Breast epithelium (tissue), 4 donors: ENCODE data around the gene ASB2. TPM values are rescaled to one million over a fixed set of nuclear protein-coding genes. Genes with fewer than 3 reads are reported as not detected.

Source experiments
- DNase-seq, 2 donors: peaks; one replicate each; pipeline ENCODE4 v3.0.0-alpha.2; 2019; ENCODE audit warnings: low spot score in 2 of 2
- H3K27ac ChIP-seq, 2 donors: fragments of 200-600 bp; sonication (generic) in 1 of 2; one replicate each; pipeline ENCODE4 v1.5.1; 2016 to 2019; ENCODE audit warnings: mild to moderate bottlenecking in 1 of 2
- H3K27me3 ChIP-seq, 2 donors: fragments of 200-600 bp; sonication (generic) in 1 of 2; one replicate each; pipeline versions ENCODE4 v1.5.1 to v1.6.0; 2017 to 2019; ENCODE audit warnings: control low read depth in 1 of 2, mild to moderate bottlenecking in 1 of 2
- H3K36me3 ChIP-seq: fragments of 200-600 bp; one replicate; pipeline ENCODE4 v1.5.1; 2019
- H3K4me1 ChIP-seq, 2 donors: fragments of 200-600 bp; sonication (generic); one replicate each; pipeline ENCODE4 v1.5.1; 2016 to 2019; ENCODE audit warnings: control low read depth in 1 of 2
- H3K4me3 ChIP-seq, 3 donors: fragments of 200-600 bp; sonication (generic); 1 replicate in 2 of 3; 2 replicates in 1 of 3; pipeline ENCODE4 v1.5.1; 2016 to 2019; ENCODE audit warnings: mild to moderate bottlenecking in 3 of 3, moderate library complexity in 2 of 3
- H3K9me3 ChIP-seq, 2 donors: fragments of 200-600 bp; sonication (generic) in 1 of 2; one replicate each; pipeline ENCODE4 v1.5.1; 2016 to 2019; ENCODE audit warnings: control low read depth in 1 of 2
- POLR2A ChIP-seq: fragments of 450-650 bp; IDR thresholded peaks from one replicate; pipeline ENCODE4 v1.6.1; 2016; ENCODE audit warnings: antibody characterized with exemption, mild to moderate bottlenecking, moderate library complexity
- POLR2AphosphoS5 ChIP-seq, 3 donors: sonication (generic); formaldehyde crosslinking; IDR thresholded peaks; one replicate each; pipeline ENCODE4 v1.6.1; 2017; ENCODE audit warnings: antibody characterized with exemption in 3 of 3
- intact Hi-C: fragments of 100-400 bp; cut with DNase I; formaldehyde crosslinking; loops from one replicate; pipeline ENCODE4 v1.15.1; 2023; ENCODE audit warnings: low total_unique reads
- total RNA-seq, 3 donors: library from RNA; depleted of rRNA; stranded (reverse); fragments of >200 nt; gene quantifications; one replicate each; pipeline ENCODE4 v1.1.0, GENCODE V29; 2016
- TF ChIP-seq, protein P1 (sequence below), 3 donors: fragments of 450-650 bp; IDR thresholded peaks; one replicate each; pipeline ENCODE4 v1.5.1; 2016 to 2017; ENCODE audit warnings: antibody characterized with exemption in 3 of 3, mild to moderate bottlenecking in 3 of 3, moderate library complexity in 3 of 3

The ASB2 gene
- total RNA-seq, 3 donors from 2014 or later: 1.3 to 2.0 TPM; not detected in 1

DNA sequence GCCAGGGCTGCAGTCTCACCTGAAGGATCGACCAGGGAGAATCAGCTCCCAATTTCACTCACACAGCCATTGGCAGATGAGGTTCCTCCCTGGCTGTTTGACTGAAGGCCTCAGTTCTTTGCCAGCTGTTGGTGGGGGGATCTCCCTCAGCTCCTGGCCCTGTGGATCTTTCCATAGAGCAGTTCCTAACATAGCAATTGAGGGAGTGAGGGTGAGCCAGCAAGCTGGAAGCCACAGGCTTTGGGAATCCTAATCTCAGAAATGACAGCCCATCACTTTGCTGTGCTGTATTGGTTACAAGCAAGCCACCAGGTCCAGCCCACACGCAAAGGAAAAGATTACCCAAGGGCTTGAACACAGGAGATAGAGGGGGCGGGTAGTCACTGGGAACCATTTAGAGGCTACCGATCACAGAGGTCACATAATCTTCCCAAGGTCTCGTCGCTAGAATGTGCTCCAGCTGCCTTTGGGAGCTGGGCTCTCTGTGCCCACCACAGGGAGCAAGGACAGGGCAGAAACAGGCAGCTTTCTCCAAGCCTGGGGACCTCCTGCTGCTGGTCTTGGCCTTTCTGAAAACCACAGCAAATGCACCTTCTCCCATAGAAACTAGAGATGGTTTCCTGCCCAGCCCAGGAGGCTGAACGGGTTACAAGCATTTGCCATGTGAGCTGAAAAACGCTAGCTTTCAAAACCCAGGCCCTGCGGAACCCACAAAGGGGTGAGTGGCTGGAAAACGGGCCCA is 45.2 kb upstream of the ASB2 start:
- no peak overlapping the region for H3K27ac ChIP-seq
- no peaks in the 10 kb centered on the region for H3K4me1 ChIP-seq
- H3K9me3 ChIP-seq: no peaks in the 10 kb centered on the region
- intact Hi-C loops: no loop called here
- no peaks in the 10 kb centered on the region for H3K36me3 ChIP-seq
- no peak for DNase-seq
- H3K27me3 ChIP-seq: no peaks in the 10 kb centered on the region
- TF ChIP-seq POLR2AphosphoS5 (IDR thresholded peaks at IDR 0.05): no peak
- no peak for TF ChIP-seq POLR2A
- TF ChIP-seq, protein P1, sequence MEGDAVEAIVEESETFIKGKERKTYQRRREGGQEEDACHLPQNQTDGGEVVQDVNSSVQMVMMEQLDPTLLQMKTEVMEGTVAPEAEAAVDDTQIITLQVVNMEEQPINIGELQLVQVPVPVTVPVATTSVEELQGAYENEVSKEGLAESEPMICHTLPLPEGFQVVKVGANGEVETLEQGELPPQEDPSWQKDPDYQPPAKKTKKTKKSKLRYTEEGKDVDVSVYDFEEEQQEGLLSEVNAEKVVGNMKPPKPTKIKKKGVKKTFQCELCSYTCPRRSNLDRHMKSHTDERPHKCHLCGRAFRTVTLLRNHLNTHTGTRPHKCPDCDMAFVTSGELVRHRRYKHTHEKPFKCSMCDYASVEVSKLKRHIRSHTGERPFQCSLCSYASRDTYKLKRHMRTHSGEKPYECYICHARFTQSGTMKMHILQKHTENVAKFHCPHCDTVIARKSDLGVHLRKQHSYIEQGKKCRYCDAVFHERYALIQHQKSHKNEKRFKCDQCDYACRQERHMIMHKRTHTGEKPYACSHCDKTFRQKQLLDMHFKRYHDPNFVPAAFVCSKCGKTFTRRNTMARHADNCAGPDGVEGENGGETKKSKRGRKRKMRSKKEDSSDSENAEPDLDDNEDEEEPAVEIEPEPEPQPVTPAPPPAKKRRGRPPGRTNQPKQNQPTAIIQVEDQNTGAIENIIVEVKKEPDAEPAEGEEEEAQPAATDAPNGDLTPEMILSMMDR (IDR thresholded peaks at IDR 0.05): no peak
- H3K4me3 ChIP-seq: no peak overlapping the region

DNA sequence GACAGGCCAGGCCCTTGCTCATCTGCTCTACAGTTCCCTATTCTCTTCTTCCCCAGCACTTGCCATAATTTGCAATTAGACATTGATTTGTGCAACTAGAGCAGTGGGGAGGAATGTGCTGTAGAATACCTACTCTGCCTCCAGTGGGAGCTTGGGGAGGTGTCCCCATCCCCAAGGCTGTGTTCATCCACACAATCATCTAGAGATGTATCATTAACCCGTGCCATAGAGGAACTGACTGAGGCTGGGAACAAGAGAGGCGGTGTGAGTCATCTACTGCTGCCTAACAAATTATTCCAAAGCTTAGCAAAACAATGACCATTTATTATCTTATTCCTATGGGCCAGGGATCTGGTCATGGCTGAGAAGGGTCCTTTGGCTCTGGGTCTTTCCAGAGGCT is 44.6 kb upstream of the ASB2 start:
- Histone ChIP-seq H3K4me3 (no peak overlapping the region), H3K4me1 (no peaks in the 10 kb centered on the region), H3K9me3 (no peaks in the 10 kb centered on the region), H3K27ac (no peak overlapping the region), H3K27me3 (no peaks in the 10 kb centered on the region), H3K36me3 (no peaks in the 10 kb centered on the region)
- intact Hi-C loops: no loop called here
- TF ChIP-seq POLR2AphosphoS5 (IDR thresholded peaks at IDR 0.05) (no peak), POLR2A (no peak)
- TF ChIP-seq, protein P1 (IDR thresholded peaks at IDR 0.05): no peak
- no peak for DNase-seq

DNA sequence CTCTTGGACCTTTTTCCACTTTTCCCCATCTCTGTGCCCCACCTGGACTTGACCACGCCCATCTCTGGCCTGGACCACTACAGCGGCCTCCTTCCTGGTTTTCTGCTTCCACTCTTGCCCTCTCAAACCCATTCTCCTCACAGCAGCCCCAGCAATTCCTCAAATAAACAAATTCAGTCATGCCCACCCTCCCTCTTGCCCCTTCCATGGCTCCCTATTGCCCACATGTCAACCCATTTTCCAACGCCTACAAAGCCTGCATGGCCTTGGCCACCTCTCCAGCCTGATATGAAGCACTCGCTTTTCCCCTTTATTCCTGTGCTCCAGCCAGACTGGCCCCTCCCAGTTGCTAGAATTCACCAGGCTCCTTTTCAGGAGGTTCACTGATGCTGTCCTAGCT is 43.9 kb upstream of the ASB2 start:
- no peaks in the 10 kb centered on the region for H3K4me1 ChIP-seq
- TF ChIP-seq, protein P1 (IDR thresholded peaks at IDR 0.05): no peak
- TF ChIP-seq POLR2AphosphoS5 (IDR thresholded peaks at IDR 0.05) (no peak), POLR2A (no peak)
- no peaks in the 10 kb centered on the region for H3K36me3 ChIP-seq
- H3K4me3 ChIP-seq: no peak overlapping the region
- no peaks in the 10 kb centered on the region for H3K27me3 ChIP-seq
- intact Hi-C loops: no loop called here
- no peak for DNase-seq
- no peaks in the 10 kb centered on the region for H3K9me3 ChIP-seq
- no peak overlapping the region for H3K27ac ChIP-seq

DNA sequence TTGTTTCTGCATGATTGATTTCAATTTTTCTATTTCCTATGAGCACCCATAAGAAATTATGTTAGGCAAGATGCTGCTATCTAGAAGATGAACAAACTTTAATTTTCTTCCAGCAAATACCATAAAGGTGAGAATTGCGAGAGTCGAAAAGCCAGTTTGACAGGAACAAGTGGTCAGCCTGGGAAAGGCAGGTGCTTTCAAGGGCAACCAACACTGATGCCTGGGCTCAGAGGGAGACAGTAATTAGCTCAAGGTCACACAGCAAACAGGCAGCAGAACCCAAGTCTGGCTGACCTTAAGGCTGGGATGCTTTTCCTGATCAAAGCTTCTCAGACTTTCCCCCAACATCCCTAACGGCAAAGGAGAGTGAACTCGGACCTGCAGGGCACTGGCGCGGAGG is 43.0 kb upstream of the ASB2 start:
- Histone ChIP-seq H3K4me3 (no peak overlapping the region), H3K9me3 (no peaks in the 10 kb centered on the region), H3K36me3 (no peaks in the 10 kb centered on the region), H3K27ac (no peak overlapping the region), H3K4me1 (no peaks in the 10 kb centered on the region), H3K27me3 (no peaks in the 10 kb centered on the region)
- intact Hi-C loops: no loop called here
- no peak for DNase-seq
- TF ChIP-seq POLR2A (no peak), POLR2AphosphoS5 (IDR thresholded peaks at IDR 0.05) (no peak)
- TF ChIP-seq, protein P1 (IDR thresholded peaks at IDR 0.05): no peak

DNA sequence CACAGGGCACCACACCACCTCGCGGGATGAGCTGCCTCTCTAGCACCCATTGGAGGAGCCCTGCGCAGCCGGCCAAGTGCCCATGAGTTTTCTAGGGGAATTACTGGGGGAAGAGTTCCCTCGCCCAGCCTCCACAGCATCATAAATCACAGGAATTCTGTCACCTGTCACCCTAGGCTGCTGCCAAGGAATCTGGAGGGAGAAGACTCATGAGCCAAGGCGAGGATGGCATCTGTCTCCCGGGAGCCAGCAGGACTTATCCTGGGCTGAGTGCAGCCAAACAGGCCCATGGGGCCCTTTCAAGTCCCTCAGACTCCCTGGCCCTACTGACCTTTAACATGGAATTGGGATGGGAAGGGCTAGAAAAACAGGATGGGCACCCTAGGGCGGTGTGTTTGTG is 41.9 kb upstream of the ASB2 start:
- no peak for DNase-seq
- Histone ChIP-seq H3K4me3 (no peak overlapping the region), H3K27me3 (no peaks in the 10 kb centered on the region), H3K27ac (no peak overlapping the region), H3K9me3 (no peaks in the 10 kb centered on the region), H3K4me1 (no peaks in the 10 kb centered on the region), H3K36me3 (no peaks in the 10 kb centered on the region)
- intact Hi-C loops: no loop called here
- TF ChIP-seq, protein P1 (IDR thresholded peaks at IDR 0.05): no peak
- TF ChIP-seq POLR2AphosphoS5 (IDR thresholded peaks at IDR 0.05) (no peak), POLR2A (no peak)
